GM19025 (cell line): ENCODE measurements around the gene TST.

Experiments used
- ATAC-seq: cut with Tn5 transposase; IDR thresholded peaks from one replicate; pipeline ENCODE4 v1.9.1; 2021; ENCODE audit warnings: mild to moderate bottlenecking, low read depth, moderate library complexity; ENCODE audit not compliant: unreplicated experiment

Gene TST

DNA sequence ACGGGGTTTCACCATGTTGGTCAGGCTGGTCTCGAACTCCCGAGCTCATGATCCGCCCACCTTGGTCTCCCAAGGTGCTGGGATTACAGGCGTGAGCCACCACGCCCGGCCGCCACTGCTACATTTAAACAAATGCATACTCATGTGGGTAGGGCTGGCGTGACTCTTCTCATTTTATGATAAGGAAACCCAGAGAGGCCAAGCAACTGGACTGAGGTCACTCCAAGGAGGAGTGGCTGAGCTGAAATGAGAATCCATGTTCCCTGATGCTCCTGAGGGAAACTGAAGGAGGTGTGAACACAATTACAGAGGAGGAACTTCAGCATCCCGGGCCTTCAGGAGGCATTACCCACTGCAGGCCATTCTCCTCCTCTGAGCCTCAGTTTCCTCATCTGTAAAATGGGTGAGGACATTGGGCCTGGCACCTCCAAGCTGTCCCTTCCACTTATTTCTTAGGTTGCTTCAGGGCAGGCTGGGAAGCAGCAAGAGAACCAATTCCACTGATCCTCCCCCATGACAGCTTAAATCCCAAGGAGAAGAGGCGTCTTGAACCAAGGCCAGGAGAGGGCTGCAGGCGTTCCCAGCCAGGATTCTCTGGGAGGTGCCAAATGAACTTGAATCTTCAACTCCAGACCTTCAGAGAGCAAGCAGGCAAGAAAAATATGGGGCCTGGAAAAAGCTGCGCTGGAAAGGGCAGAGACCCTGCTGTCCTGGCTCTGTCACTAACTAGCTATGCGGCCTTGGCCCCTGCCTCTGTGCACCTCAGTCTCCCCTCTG lies 2.9 kb downstream of the TST start:
- ATAC-seq = no peak

DNA sequence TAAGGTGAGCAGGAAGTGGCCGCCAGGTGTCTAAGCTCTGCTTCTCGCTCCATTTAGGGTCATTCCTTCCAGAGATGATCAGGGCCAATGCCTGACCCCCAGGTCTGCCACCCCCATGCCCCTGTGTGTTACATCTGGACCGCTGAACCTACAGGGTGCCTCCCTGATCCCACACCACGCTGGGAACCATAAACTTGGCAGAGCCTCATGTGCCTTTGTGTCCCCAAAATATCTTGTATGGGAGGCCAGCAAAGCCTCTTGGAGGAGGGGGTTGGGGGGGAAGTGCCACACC lies 3.7 kb downstream of the TST start:
- no peak for ATAC-seq

DNA sequence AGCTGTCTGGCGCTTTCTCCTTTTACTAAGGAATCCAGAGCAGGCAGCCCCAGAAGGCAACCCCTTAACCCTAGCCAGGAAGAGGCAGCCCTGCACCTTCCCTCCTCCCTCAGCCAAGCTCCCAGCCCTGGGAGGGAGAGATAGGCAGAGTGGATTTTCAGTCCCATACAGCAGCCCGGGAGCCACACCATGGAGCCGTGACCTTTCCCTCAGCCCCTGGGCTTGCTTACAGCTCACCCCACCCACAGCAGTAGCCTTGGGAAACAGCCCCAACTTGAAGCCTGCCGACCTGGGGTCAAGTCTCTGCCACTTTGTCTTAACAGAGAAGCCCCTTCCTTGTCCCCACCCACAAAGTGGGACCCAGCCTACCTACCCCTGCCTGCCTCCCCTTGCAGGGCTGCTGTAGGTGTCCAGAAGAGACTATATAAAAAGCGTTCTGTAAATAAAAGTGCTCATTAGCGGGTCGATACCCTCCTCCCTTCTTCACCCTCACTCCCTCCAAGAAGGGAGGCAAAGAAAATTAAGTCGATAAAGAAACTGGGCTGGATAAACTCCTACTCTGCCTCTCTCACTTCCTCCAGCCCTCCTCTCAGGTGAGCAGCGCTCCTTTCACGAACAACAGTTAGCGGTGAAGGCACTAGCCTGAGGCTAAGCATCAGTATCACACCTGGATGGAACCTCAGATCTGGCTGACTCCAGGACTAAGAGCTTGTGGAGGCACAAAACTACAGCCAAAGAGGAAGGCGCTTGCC lies 4.2 kb downstream of the TST start:
- no peak for ATAC-seq

DNA sequence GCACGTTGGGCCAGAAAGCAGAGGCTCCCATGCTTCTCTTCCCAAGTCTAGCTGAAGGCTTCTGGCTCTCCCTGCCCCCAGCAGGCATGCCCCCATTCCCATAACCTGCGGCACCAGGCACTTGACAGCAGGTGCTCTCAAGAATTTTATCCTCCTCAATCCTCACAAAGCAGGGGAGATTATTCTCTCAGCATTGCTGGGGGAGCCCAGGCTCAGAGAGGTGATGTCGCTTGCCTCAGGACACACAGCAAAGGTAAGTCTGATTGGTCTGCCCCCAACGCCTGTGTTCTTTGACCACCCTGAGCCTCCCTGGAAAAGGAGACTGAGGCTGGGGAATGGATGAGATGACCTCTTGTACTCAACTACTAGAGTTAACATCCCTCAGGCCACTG lies 4.8 kb downstream of the TST start:
- ATAC-seq = no peak

DNA sequence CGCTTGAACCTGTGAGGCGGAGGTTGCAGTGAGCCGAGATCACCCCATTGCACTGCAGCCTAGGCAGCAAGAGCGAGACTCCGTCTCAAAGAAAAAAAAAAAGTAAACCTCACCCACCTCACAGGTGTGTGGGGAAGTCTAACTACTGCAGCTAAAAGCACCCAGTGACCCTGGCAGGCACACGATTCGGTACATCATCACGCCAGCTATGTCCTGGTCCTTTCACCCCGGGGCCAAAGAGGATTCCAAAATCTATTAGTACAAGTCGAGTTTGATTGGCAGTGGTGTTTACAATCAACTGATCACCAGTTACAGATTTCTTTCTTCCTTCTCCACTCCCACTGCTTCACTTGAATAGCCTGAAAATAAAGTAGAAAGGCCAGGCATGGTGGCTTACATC lies 6.3 kb downstream of the TST start:
- ATAC-seq = no peak

DNA sequence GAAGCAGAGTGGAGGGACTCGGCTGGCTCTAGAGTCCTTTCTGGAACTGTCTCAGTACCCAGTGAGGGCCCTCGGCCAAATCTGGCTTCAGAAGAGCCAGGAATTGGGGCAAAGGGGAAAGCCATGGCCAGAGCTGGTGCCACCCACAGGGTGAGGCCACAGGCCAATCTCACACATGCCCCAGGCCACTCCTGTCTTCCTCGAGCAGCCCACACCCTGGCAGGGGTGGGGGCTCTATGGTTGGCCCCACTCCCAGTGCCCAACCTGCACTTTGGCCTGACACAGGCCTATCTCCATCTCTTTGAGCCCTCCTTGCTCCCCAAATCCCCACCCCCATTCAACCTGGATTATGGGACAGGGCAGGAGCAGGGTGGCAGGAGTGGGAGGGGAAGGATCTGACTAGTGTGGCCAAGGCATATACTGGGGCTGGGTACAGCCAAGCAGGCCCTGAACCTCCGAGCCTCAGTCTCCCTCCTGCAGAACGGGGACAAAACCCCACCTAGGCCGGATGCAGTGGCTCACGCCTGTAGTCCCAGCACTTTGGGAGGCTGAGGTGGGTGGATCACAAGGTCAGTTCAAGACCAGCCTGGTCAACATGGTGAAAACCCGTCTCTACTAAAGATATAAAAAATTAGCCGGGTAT lies 6.9 kb downstream of the TST start:
- ATAC-seq = no peak

DNA sequence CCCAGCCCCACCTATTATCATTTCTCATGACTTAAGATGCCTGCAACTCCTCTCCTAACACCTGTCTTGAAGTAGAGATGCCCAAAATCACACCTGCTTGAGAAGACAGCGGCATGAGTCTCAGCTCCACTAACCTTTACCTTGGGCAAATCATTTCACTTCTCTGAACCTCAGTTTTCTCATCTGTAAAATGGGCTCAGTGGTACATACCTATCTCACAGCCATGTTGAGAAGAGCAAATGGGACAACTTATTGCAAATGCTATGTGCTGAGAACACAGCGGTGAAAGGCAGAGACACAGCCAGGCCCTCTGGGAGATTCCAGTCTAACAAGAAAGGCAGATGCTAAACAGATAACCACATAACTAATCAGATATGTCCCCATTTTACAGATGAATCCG lies 7.8 kb downstream of the TST start:
- no peak for ATAC-seq

DNA sequence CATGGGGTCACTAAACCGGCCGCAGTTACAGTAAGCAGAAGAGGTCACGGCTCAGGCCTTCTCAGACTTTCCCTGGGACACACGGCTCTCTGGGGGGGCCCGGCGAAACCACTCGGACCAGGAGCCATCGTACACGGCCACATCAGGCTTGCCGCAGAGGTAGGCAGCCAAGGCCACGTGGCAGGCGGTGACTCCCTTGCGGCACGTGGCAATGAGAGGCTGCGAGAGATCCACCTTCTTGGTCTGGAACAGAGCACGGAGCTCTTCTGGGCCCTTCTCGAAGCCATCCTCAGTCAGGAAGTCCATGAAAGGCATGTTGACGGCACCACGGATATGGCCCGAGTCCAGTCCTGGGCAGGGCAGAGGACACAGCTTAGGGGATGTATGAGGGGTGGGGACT lies 8.3 kb downstream of the TST start:
- no peak for ATAC-seq

DNA sequence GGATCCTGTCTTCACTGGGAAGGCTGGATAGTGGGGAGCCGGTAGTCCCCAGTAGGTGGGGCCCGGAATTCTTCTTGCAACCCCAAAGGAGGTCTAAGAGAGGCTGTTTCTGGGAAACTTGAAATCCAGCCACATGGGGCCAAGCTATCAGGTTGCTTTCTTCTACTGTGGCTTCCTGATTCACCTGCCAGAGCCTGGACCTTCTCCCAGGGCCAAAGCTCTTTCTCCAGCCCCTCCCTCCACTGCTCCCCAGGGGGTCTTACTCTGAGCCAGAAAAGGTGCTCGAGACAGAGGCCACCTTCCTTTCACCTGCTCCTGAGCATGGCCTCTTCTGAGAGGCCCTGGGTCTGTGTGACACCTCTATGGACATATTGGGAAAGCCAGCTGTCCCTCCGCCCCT lies 9.1 kb downstream of the TST start:
- no peak for ATAC-seq

DNA sequence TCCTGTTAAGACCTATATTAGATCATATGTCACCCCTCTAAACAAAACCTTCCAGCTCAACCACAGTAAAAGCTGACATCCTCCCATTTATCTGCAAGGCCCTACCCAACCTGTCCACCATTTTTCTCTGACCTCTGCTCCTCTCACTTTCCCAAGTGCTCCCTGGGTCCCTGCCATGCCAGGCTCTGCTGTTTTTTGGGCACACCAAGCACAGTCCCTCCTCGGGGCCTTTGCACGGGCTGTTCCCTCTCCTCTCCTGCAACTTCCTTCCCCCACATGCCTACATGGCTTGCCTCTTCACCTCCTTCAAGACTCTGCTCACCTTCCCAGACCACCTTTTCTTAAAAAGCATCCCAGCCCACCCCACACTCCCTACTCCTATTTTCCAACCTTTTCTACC lies 9.8 kb downstream of the TST start:
- no peak for ATAC-seq

DNA sequence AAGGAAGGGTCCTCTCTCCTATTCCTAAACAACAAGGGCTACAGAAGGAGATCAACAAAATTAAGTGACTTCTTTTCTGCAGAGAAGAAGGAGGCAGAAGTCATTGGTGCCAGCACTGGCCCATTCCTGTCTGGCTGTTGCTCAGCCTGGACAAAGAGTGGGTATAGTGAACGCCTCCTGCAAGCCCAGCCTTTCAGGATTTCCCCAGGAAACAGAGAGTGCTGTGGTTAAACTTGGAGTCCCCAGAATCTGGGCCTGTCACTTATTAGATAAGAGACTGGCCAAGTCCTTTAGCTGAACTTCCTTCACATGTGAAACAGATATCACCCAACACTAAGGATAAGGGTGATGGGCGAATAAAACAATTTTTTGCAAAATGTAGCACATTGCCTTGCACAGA lies 10.9 kb downstream of the TST start:
- ATAC-seq = no peak

DNA sequence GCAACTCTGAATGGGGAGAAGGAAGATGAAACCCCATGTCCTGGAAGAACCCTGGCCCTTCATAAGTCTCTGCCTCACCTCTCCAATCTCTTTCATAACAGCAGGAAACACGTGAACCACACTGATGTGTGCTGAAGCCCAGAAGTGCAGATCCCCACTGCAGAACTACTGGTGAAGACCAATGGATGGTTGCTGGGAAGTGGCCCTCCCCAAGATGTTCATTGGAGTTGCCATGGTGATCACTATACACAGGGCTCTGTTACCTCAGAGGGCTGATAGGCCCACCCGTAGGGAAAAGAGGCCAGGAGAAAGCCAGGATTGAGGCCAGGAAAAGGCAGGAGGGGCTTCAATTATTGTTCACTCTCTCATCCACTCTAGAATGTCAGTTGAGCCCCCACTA lies 11.6 kb downstream of the TST start:
- ATAC-seq = no peak

DNA sequence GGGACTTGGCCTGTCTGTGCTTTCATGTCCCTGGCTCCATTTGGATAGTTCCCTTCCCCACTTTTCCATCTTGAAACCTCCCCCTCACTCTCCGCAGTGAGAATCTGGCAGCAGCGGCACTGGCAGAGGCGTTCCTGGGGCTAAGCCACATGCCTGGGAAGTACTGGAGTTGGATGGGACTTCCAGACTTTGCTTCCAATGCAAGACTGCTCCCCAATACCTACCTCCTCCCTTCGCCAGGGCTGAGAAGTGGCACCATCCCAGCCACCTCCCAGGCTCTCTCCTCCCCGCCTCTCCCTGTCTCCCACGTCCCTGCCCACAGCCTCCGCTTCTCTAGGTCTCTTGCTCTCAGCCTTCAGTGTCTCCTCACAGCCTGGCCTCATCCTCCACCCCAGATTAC lies 16.6 kb downstream of the TST start:
- ATAC-seq = no peak

DNA sequence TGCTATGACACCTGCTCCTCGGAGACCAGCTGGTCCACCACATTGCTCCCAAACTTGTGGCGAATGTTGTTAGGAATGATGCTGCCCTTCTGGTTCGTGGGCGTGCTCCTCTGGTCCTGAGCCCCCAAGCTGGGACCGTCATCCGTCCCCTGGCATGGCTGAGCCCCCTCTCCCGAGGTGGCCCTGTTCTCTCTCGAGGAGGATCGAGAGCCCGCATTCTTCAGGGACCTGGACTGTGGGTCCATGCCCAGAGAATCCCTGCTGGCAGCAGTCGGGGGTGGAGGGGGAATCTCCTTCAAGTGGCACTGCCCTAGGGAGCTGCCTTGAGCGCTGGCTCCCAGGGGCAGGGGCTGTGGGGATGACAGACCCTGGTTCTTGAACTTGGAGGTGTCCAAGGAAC lies 17.4 kb downstream of the TST start:
- no peak for ATAC-seq

DNA sequence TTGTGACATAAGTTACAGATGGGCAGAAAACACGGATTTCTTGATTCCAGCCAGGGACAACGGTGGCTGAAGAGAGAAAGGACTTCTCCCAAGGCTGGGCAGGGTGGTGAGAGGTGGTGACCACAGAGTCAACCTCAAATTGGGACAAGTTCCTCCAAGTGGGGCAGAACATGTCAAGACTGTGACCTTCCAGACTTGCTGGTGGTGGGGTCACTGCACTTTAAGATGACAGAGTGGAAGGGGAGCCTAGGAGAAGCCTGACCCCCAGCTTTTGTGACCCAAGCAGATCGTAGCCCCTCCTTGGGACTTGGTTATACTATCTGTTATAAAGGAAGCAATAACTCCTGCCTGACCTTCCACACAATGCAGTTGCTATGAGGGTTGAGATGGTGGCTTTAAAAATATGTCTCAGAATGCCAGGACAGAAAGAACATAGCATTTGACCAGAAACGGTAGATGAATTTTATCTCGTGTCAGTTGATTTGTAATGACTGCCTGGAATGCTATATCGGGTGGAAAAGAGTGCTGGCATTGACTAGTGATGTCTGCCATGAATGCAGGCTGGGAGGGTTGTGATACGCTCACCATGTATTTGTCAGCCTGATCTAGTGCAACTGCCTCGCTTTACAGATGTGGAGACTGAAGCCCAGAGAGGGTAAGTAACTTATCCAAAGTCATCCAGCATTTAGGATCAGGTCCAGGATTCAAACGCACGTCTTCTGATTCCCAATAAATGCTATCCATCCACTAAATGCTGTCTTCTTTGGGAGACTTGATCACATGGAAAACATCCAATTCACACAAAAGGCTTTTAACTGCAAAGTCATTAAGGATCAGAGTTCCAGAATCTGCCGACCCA lies 18.3 kb downstream of the TST start:
- ATAC-seq = no peak

DNA sequence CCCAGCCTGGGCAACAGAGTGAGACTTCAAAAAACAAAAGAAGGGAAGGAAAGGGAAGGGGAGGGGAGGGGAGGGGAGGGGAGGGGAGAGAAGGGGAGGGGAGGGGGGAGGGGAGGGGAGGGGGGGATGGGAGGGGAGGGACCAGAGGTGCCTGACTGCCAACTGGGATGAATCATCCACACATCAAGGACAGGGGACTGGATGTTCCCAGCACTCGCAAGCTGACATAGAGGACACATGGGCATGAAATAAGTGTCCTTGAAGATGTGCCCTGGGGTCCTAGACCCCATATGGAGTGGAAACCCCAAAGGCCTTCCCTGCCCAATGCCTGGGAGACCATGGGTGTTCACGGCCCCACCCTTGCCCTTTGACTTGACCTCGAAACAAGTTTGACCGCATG lies 19.8 kb downstream of the TST start:
- no peak for ATAC-seq

DNA sequence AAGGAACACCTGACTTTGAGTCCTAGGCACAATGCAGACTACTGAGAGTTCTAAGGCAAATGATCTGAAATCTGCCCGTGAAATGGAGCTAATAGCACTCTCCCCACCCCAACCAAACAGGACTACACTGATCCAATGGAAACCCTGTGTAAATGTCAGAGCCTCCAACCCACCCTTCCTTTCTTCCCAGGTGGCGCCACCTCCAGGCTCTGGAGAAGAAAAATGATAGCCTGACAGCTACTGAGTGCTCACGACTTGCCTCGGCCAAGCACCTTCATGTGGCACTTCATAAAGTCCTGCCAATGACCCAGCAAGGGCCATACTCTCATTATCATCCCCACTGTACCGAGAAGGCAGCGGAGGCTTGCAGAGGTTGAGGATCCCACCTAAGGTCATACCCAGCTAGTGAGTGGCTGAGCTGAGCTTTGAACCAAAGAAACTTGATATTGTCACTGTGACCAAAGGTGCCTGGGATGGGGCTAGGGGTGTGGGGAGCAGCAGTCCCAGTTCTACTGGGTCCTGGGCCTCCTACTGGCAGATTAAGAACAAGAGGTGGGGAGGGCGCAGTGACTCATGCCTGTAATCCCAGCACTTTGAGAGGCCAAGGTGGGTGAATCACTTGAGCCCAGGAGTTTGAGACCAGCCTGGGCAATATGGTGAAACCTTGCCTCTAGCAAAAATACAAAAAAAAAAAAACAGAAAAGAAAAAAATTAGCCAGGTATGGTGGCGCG lies 20.5 kb downstream of the TST start:
- ATAC-seq = no peak

DNA sequence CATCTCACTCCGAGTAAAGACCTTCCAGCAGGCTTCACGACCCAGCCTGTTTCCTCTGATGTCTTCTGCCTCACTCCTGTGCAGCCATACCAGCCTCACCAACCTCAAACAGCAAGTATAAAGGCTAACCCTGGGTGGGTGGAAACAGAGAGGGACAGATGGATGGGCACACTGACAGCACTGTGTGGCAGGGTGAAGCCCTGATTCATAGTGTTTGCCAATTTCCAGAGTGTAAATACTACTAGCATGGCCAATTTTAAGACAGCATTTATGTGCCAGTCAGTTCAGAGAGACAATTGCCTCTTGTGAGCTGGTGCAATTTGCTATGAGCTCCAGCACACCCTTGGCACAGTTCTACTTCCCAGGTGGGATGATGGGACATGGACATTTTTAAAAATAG lies 21.5 kb downstream of the TST start:
- ATAC-seq = no peak

DNA sequence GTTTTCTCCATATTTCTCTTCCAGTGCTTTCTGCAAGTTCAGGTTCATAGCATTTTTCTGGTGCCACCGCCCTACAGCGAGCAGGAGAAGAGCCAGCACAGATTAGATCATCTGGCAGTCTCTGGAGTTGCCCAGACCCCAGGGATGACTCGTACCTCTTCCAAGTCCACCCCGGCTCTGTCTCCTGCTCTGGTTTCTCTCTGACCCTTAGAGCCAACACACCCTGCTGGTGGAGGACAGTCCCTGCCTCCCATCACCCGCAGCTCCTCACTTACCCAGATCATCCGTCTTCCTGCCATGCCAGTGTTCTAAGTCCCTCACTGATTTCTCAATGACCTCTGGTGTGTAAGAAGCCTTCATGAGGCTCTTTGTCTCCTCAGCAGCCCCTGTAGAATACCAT lies 28.0 kb downstream of the TST start:
- ATAC-seq = no peak

DNA sequence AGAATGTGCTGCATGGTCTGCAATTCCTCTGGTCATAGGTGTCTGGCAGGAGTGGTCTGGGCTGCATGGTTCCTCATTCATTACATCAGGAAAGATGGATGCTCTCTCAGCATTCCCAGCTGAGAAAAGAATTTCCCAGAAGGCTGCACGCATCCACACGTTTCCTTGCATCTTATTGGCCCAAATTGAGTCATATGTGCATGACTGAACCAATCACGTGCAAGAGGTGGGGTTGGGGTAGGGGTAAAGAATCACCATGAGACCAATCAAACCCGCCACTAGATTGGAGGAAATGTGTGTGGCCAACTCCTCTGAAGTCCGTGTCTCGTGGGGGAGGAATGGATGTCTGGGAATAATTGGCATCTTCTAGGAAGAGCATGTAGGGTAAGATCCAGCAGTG lies 28.8 kb downstream of the TST start:
- ATAC-seq = no peak
